ENCODE results near the gene ZSCAN9. TPM values are rescaled to one million over a fixed set of nuclear protein-coding genes. Genes with fewer than 3 reads are reported as not detected.

ZSCAN9 gene
- total and polyA plus RNA-seq, 5 donors: 8.4 to 11.3 (median 8.7) TPM

DNA sequence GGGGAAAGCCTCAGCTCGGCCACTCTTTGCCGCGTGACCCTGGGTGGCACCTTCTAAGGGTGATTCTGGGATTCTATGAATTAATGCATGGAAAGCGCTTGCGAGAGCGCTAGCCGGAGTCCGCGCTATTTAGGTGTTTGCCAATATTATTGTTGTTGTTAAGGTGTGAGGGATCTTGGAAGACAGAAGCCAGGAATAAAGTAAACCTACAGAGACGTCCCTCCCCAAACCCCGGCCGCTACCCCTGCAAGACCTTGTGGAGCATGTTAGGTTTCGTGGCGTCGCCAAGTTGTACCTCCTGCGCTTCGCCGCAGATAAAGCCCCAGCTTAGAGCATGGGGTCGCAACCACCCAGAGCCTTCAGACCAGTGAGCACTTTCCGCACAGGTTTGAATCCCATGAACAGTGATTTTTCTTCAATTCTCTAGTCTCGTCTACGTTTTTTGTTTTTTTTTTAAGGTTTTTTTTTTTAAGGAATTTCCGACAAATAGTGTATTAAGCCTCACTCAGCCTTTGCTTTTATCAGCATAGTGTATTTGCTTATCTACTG lies 16.9 kb upstream of the ZSCAN9 start:
- H3K9me3 ChIP-seq (ENCODE audit: control insufficient read depth, low read length): no peaks in the 10 kb centered on the region
- WGBS: 5% methylated on average over 23 of the region's 23 CpGs
- DNase-seq (no peak), ATAC-seq (no peak)
- intact Hi-C loops (cut with DNase I): no loop called here
- peak overlapping the region; percentile 6 for H3K4me3 ChIP-seq (ENCODE audit: low read length)
- no peak overlapping the region for H3K27ac ChIP-seq (ENCODE audit: low read length)
- no peaks in the 10 kb centered on the region for H3K4me1 ChIP-seq (ENCODE audit: control insufficient read depth, insufficient read depth, low read length)
- peaks cover 8% of the 10 kb centered on the region for H3K27me3 ChIP-seq (ENCODE audit: control insufficient read depth, insufficient read depth)

DNA sequence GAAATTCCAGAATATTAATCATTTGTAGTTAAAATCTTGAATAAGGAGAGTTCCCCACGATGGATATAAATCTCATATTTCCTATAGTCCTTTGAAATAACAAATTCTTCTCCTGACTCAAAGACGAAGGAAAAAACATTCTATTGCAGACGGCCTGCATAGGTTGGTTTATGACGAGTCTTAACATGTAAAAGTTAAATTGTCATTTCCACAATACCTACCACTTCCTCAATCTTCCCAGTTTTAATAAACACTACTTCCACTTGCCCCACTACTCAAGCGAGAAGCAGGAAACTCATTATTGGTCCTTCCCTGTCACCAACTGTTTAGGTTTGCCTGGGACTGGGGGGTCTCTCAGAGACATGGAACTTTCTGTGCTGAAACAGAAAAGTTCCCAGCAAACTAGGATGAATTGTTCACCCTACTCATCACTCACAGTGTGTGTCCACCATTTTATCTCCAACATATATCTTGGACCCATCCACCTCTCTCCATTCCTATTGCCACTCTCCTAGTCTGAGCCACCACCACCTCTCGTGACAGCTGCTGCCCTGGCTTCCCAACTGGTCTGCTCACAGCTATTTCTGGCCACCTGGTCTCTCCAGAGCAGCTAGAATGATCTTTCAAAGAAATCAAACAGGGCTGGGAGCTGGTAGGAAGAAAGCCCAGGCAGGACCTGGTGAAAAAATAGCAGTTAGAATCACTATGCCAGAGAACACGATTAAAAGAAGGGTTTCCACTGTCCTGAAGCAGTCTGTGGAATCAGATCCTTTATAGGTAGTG lies 15.1 kb upstream of the ZSCAN9 start:
- no peak overlapping the region for H3K4me3 ChIP-seq (ENCODE audit: low read length)
- 42% methylated on average over 7 of the region's 7 CpGs for WGBS
- H3K27me3 ChIP-seq (ENCODE audit: control insufficient read depth, insufficient read depth): peaks cover 8% of the 10 kb centered on the region
- DNase-seq (no peak), ATAC-seq (no peak)
- no peak overlapping the region for H3K27ac ChIP-seq (ENCODE audit: low read length)
- H3K9me3 ChIP-seq (ENCODE audit: control insufficient read depth, low read length): no peaks in the 10 kb centered on the region
- intact Hi-C loops (cut with DNase I): loop anchor here in 1 of 4 donors (10.0 kb wide), 1 partner anchor 65 kb away; the partner anchor contains the start of gene ZKSCAN8
- H3K4me1 ChIP-seq (ENCODE audit: control insufficient read depth, insufficient read depth, low read length): no peaks in the 10 kb centered on the region

DNA sequence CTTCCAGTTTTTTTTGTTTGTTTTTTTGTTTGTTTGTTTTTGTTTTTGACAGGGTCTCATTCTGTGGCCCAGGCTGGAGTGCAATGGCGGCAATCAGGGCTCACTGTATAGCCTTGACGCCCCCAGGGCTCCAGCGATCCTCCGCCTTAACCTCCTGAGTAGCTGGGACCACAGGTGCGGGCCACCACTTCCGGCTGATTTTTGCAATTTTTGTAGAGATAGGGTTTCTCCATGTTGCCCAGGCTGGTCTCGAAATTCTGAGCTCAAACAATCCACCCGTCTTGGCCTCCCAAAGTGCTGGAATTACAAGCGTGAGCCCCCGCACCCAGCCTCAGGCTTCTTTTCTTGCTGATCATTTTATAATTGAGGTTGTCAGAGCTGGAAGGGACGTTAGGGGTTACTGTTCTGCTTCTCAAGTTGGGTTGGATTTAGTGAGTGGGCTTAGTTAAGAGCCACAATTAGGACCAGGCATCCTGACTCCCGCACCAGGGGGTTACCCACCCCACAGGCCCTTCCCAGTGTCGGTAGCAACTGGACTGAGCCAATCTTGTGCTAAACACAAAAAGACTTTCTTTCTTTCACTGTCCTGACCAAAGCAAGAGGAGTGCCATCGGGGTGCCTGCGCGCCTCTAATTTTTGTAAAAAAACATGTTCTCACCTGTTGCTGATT lies 13.1 kb upstream of the ZSCAN9 start:
- no peak overlapping the region for H3K27ac ChIP-seq (ENCODE audit: low read length)
- WGBS: 6% methylated on average over 16 of the region's 16 CpGs
- H3K4me3 ChIP-seq (ENCODE audit: low read length): no peak overlapping the region
- peaks cover 2% of the 10 kb centered on the region for H3K9me3 ChIP-seq (ENCODE audit: control insufficient read depth, low read length)
- DNase-seq (no peak), ATAC-seq (no peak)
- intact Hi-C loops (cut with DNase I): loop anchor here in 1 of 4 donors (10.0 kb wide), 1 partner anchor 67 kb away; the partner anchor contains the start of gene ZKSCAN8
- H3K27me3 ChIP-seq (ENCODE audit: control insufficient read depth, insufficient read depth): peaks cover 8% of the 10 kb centered on the region
- H3K4me1 ChIP-seq (ENCODE audit: control insufficient read depth, insufficient read depth, low read length): no peaks in the 10 kb centered on the region

DNA sequence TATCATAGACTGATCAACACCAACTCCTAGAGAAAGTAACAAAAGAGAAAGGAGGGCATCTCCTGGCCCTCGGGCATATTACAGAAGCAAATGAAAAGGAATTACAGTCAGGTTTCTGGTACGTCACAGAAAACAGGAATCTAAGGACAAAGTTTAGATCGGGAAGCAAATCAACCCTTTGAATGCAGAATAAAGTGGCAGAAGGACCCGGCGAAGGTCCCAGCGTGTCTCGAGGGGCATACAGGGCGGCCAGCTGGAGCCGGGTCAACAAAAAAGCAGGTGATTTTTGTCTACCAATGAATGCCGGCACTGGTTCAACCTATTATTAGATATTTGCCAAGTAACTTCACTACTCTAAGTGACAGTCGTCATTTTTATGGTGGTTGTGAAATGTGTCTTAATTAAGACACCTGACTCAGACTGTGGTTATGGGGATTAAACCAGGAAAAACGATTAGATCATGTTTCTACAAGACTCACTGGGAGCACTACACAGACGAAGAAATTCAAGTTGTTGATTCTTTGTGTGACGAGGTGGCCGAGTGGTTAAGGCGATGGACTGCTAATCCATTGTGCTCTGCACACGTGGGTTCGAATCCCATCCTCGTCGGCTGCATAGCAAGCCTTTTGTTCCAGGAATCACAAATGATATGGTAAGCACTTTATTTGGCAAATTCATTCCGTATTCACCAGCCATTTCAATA lies 12.4 kb upstream of the ZSCAN9 start:
- Histone ChIP-seq H3K4me1 (ENCODE audit: control insufficient read depth, insufficient read depth, low read length) (no peaks in the 10 kb centered on the region), H3K4me3 (ENCODE audit: low read length) (peak overlapping the region; percentile 39), H3K27ac (ENCODE audit: low read length) (no peak overlapping the region), H3K27me3 (ENCODE audit: control insufficient read depth, insufficient read depth) (peaks cover 8% of the 10 kb centered on the region), H3K9me3 (ENCODE audit: control insufficient read depth, low read length) (peaks cover 2% of the 10 kb centered on the region)
- peak in 2 of 3 donors; percentile 35 to 49 for DNase-seq
- 2% methylated on average over 21 of the region's 21 CpGs for WGBS
- peak in 1 of 2 donors; percentile 22 for ATAC-seq
- intact Hi-C loops (cut with DNase I): loop anchor here in 1 of 4 donors (10.0 kb wide), 1 partner anchor 68 kb away; the partner anchor contains the start of gene ZKSCAN8

DNA sequence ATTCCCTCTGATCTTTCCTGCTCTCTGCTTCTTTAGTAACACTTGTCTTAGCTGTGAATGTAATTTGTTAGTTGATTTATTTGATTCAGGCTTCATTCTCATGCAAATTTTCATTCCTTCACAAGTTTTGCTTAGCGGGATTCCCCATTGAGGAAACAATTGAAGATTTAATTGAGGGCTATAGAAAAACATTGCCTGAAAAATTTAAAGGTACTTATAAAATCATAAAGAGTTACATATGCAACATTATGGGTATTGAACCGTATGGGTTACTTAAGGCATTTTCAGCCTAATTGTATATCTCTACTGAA lies 11.9 kb upstream of the ZSCAN9 start:
- H3K4me3 ChIP-seq (ENCODE audit: low read length): no peak overlapping the region
- no peaks in the 10 kb centered on the region for H3K4me1 ChIP-seq (ENCODE audit: control insufficient read depth, insufficient read depth, low read length)
- H3K9me3 ChIP-seq (ENCODE audit: control insufficient read depth, low read length): peaks cover 2% of the 10 kb centered on the region
- peaks cover 8% of the 10 kb centered on the region for H3K27me3 ChIP-seq (ENCODE audit: control insufficient read depth, insufficient read depth)
- H3K27ac ChIP-seq (ENCODE audit: low read length): no peak overlapping the region
- no peak for DNase-seq
- ATAC-seq: no peak
- intact Hi-C loops (cut with DNase I): loop anchor here in 1 of 4 donors (10.0 kb wide), 1 partner anchor 68 kb away; the partner anchor contains the start of gene ZKSCAN8
- 14% methylated on average over 2 of the region's 2 CpGs for WGBS

DNA sequence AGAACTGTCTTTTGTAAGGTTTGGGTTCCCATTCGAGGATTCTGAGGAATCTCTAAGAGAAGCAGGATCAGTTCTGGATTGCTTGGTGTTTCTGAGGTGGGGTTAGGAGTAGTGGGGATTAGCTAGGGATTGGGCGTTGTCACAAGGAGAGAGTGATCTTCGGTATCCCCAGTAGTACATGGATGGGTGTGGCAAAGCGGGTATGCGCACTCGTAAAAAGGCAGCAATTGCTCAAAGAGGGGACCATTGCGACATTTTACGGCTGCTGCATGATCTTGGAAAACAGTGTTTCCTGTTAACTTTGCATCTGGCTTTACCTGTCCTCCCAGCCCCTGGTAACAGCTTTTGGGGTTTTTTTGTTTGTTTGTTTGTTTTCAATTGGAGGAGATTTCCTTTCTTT lies 9.7 kb upstream of the ZSCAN9 start:
- intact Hi-C loops (cut with DNase I): loop anchor here in 1 of 4 donors (10.0 kb wide), 1 partner anchor 71 kb away; the partner anchor contains the start of gene ZKSCAN8
- Histone ChIP-seq H3K4me1 (ENCODE audit: control insufficient read depth, insufficient read depth, low read length) (no peaks in the 10 kb centered on the region), H3K27ac (ENCODE audit: low read length) (no peak overlapping the region), H3K9me3 (ENCODE audit: control insufficient read depth, low read length) (peaks cover 2% of the 10 kb centered on the region), H3K27me3 (ENCODE audit: control insufficient read depth, insufficient read depth) (peaks cover 3% of the 10 kb centered on the region), H3K4me3 (ENCODE audit: low read length) (no peak overlapping the region)
- 24% methylated on average over 8 of the region's 8 CpGs for WGBS
- no peak for DNase-seq
- no peak for ATAC-seq

DNA sequence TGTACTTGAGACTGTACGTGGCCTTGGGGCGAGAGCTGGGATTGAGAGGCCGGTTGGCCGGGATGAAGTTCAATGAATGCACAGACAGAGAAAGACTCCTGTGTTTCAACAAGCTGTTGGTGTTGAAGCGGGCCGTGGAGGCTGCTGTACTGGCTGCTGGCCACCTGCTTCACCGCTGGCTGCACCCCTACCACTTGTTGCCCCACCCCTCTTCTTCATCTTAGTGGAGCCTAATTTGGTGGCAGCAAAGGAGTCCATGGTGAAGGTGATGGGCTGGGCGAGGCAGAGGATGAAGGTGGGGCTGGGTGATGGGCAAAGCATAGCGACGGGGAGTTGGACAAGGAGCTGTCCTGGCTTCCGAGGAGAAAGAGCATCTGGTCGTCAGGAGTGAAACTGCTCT lies 7.2 kb upstream of the ZSCAN9 start:
- H3K9me3 ChIP-seq (ENCODE audit: control insufficient read depth, low read length): peaks cover 2% of the 10 kb centered on the region
- 88% methylated on average over 12 of the region's 12 CpGs for WGBS
- no peak overlapping the region for H3K4me3 ChIP-seq (ENCODE audit: low read length)
- intact Hi-C loops (cut with DNase I): loop anchor here in 1 of 4 donors (10.0 kb wide), 1 partner anchor 73 kb away; the partner anchor contains the start of gene ZKSCAN8
- H3K27me3 ChIP-seq (ENCODE audit: control insufficient read depth, insufficient read depth): no peaks in the 10 kb centered on the region
- ATAC-seq (no peak), DNase-seq (peak in 2 of 3 donors; percentile 35 to 36)
- no peaks in the 10 kb centered on the region for H3K4me1 ChIP-seq (ENCODE audit: control insufficient read depth, insufficient read depth, low read length)
- no peak overlapping the region for H3K27ac ChIP-seq (ENCODE audit: low read length)

DNA sequence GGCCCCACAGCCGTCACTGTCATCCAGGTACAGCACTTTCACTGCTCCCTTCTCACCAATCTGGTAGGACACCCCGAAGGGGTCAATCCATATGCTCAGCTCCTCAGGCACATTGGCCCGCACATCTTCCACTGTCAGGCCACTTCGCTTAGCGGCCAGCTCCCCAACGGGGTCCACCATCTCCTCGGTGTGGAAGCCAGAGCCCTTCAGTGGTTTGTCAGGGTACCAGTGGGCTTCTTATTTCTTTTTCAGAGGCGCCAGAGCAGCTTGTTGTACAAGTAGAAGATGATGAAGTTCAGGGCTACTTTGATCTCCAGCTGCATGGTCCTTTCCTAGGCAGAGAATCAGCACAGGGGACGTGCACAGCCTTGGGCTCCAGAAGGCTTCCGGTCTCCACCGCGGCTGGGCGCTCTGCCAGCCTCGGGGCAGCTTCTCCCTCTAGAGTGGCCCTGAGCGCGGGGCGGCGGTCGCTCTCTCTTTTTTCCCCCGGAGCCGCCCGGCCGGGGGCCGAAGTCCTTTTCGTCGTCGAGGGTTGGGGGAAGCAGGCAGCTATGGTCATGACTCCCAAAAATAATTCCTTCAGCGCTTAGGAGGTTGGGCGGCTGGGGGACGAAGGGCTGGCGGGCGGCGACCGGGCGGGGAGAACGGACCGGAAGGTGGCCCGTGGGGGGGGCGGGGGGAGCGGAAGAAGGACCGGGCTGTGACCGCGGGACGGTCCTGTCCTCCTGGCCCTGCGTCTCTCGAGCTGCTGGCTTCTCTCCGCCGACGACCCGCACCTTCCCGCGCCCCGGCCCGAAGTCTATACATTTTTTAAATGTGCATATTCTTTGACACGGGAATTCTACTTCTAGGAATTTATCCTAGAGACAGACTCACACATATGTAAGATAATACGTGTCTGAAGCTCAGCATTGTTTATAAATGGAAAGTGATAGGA lies 6.5 kb upstream of the ZSCAN9 start:
- peak overlapping the region; percentile 86 for H3K4me3 ChIP-seq (ENCODE audit: low read length)
- H3K9me3 ChIP-seq (ENCODE audit: control insufficient read depth, low read length): peaks cover 2% of the 10 kb centered on the region
- intact Hi-C loops (cut with DNase I): loop anchor here in 1 of 4 donors (10.0 kb wide), 1 partner anchor 74 kb away; the partner anchor contains the start of gene ZKSCAN8
- H3K27ac ChIP-seq (ENCODE audit: low read length): peak overlapping the region; percentile 68
- ATAC-seq: peak; percentile 96 to 98
- 9% methylated on average over 56 of the region's 56 CpGs for WGBS
- no peaks in the 10 kb centered on the region for H3K27me3 ChIP-seq (ENCODE audit: control insufficient read depth, insufficient read depth)
- DNase-seq: peak; percentile 83 to 93 (median 93)
- H3K4me1 ChIP-seq (ENCODE audit: control insufficient read depth, insufficient read depth, low read length): no peaks in the 10 kb centered on the region

DNA sequence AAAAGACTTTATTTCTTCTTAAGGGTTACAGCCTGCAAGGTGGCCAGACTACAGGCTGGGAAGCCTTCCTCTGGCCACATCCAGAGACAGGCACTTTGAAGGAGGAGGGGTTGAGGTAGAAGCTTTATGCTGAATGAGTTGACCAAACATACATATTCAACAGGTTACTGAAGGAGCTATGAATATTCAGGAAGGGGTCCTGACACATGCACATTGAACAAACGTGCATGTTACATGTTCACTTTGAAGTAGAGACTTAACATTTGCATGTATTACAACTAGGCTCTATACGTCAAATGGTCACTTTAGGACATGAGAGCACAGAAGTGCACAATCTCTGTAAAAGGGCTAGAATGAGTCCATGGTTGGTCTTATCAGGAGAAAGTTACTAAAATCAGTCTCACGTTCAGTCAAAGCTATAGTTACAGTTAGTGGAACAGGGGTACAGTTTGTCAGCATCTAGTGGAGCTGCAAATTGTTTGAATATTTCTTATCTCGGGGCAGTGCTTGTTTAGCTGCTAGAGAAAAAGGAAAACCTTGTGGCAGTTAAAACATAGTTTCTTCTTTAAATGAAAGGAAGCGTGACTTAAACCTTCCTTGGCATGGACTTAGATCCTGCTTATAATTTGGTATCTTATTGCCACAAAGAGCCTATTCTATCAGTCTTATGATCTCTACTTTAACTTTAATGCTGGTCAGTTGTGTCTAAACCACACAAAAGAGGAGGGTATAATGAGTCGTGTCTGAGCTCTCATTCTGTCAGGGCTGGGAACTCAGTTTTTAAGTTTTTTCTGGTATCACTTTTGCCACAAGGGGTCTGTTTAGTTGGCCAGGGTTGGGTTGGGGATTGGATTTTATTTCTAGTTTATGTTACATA lies 4.6 kb upstream of the ZSCAN9 start:
- ATAC-seq: no peak
- Histone ChIP-seq H3K27me3 (ENCODE audit: control insufficient read depth, insufficient read depth) (no peaks in the 10 kb centered on the region), H3K27ac (ENCODE audit: low read length) (no peak overlapping the region), H3K4me3 (ENCODE audit: low read length) (no peak overlapping the region), H3K4me1 (ENCODE audit: control insufficient read depth, insufficient read depth, low read length) (no peaks in the 10 kb centered on the region), H3K9me3 (ENCODE audit: control insufficient read depth, low read length) (no peaks in the 10 kb centered on the region)
- DNase-seq: no peak
- 26% methylated on average over 6 of the region's 6 CpGs for WGBS
- intact Hi-C loops (cut with DNase I): loop anchor here in 1 of 4 donors (10.0 kb wide), 1 partner anchor 76 kb away; the partner anchor contains the start of gene ZKSCAN8

Data from right cardiac atrium (tissue), 5 donors.